Astrocyte of the cerebellum (primary cell): ENCODE results near the gene CLK1.
A peak's percentile ranks its signal among the peaks of the same experiment; 100 is the strongest.

Experiments
- DNase-seq: peaks from one replicate; pipeline ENCODE4 v3.0.0-alpha.2; 2011; ENCODE audit warnings: low read depth
- H3K4me3 ChIP-seq: 2 replicates; pipeline ENCODE4 v1.5.1; 2011; ENCODE audit warnings: mild to moderate bottlenecking, low read depth, low read length, moderate library complexity
- in situ Hi-C: cut with HindIII; loops from 2 replicates; pipeline ENCODE4 v1.10.0; 2017; ENCODE audit warnings: low sequenced_read_pairs
- TF ChIP-seq, protein P1 (sequence below): IDR thresholded peaks from 2 replicates; pipeline ENCODE4 v1.5.1; 2012; ENCODE audit warnings: low read length, low read depth, moderate library complexity, mild to moderate bottlenecking; ENCODE audit errors: missing control alignments

CLK1 gene

DNA sequence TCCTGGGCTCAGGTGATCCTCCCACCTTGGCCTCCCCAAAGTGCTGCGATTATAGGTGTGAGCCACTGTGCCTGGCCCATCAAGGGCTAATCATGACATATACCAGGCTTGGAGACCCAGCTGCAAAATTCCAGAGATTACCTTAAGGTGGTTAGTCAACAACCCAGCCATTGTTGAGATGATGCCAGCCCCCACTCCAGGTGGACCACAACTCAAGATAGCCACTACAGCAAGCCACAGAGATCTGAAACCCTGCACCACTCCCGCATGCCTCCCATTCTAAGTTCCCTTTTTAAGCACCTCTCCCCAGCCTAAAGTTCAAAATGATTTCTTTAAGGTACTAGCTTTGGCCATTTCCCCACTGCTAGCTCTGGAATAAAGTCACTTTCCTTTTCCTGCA, 4.6 kb upstream of the CLK1 start:
- DNase-seq: no peak
- TF ChIP-seq, protein P1, sequence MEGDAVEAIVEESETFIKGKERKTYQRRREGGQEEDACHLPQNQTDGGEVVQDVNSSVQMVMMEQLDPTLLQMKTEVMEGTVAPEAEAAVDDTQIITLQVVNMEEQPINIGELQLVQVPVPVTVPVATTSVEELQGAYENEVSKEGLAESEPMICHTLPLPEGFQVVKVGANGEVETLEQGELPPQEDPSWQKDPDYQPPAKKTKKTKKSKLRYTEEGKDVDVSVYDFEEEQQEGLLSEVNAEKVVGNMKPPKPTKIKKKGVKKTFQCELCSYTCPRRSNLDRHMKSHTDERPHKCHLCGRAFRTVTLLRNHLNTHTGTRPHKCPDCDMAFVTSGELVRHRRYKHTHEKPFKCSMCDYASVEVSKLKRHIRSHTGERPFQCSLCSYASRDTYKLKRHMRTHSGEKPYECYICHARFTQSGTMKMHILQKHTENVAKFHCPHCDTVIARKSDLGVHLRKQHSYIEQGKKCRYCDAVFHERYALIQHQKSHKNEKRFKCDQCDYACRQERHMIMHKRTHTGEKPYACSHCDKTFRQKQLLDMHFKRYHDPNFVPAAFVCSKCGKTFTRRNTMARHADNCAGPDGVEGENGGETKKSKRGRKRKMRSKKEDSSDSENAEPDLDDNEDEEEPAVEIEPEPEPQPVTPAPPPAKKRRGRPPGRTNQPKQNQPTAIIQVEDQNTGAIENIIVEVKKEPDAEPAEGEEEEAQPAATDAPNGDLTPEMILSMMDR: no peak
- in situ Hi-C loops: no loop called here
- no peak overlapping the region for H3K4me3 ChIP-seq

DNA sequence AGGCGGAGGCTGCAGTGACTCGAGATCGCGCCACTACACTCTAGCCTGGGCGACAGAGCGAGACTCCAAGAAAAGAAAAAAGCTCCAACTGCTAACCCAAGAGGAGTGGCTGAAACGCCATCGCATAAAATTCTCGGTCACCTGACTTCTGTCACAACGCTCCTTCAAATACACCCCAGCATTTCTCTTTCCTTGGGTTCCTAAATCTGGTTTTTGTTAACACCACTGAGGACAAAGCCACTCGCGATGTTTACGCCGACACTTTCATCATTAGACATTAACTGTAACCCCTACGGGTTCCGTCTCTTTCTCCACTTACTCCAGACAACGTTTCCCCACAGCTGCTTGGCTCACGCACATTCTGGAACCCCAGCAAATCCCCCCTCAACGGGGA, 679 bp downstream of the CLK1 start:
- TF ChIP-seq, protein P1: no peak
- in situ Hi-C loops: no loop called here
- H3K4me3 ChIP-seq: peak overlapping the region; percentile 99
- no peak for DNase-seq

DNA sequence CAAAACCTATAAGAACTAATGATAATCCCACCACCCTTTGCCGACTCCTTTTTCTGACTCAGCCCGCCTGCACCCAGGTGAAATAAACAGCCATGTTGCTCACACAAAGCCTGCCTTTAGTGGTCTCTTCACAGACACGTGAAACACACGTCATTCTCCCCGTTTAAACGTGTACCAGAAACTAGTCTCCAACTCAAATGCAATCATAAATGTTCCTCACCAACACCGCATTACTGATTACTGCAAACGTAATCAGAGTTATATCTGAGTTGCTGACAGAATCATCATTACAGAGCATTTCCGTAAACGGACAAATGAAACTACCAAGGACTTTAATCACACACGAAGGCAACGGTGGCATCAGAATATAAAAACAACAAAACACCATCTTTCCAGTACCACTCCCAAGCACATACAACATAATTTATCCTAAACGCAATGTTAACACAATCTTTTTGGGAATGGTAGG, 1.9 kb downstream of the CLK1 start:
- in situ Hi-C loops: no loop called here
- DNase-seq: no peak

DNA sequence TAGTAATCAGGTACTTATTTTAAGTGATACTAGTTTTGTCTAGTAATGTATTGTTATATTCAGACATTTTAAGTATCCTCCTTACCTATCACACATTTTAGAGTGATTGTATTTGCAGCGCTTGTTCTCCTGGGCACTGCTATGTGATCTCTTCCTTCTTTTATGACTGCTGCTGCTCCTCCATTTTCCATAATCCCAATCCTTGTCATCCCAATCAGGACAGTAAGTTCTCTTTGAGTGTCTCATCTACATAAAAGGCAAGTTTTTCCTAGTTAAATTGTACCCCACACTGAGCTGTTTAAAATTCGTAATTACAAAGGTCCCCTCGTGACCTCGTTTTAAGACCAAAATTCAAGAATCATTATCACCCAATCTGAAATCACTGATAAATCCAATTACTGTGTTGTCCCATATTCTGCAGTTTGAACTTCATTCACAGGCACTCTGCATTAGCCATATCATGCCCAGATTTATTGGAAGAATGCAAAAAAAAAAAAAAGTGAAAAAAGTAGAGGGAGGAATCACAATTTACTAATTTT, 2.8 kb downstream of the CLK1 start:
- TF ChIP-seq, protein P1: no peak
- no peak for DNase-seq
- H3K4me3 ChIP-seq: peak overlapping the region; percentile 99
- in situ Hi-C loops: no loop called here

More for the DNA sequence above, 1.9 kb downstream of the CLK1 start:
- TF ChIP-seq, protein P1: no peak
- H3K4me3 ChIP-seq: peak overlapping the region; percentile 99

DNA sequence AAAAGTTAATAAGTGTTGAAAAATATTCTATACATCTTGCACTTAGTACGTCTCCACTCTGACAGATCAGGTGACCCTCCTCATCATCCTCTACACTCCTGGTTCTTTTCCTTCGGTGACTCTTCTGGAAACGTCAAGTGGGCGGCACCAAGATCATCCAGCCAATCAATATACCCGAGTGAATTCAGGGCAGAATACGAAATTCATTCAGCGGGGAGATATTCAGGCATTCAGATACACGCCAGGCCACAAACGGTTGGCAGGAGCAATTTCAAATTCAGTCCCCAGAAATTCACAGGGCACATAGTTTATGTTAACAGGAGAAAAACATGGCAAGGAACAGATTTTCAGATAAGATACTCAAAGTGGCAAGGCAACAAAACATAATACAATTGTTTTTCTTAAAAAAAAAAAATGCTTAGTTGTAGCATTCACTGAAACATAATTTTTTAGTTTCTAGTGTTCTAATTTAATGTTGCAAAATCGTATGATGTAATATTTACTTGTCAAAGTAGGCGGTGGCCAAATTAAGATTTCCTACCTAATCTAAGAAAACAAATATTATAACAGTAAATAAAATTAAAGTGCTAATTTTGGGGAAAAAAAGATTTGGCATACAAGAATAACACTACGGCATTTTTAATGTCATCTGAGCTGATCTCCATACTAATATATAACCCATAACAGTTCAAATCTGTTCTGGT, 4.2 kb downstream of the CLK1 start:
- DNase-seq: no peak
- no peak overlapping the region for H3K4me3 ChIP-seq
- in situ Hi-C loops: no loop called here
- TF ChIP-seq, protein P1: no peak

DNA sequence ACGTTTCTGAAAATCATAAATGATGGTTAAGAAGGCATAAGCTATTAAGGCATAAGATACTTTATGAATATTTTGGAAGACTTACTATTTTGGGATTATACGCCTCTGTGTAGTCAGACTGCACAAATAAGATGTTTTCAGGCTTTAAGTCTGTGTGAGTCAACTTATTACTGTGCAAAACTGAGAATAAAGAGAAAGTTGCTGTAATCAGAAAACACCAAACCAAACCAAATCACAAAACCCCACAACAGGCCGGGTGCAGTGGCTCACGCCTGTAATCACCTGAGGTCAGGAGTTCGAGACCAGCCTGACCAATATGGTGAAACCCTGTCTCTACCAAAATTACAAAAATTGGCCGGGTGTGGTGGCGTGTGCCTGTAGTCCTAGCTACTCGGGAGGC, 7.7 kb downstream of the CLK1 start:
- H3K4me3 ChIP-seq: no peak overlapping the region
- in situ Hi-C loops: no loop called here
- DNase-seq: no peak
- TF ChIP-seq, protein P1: no peak
